ENCODE measurements around the gene COX6A1. TPM values are rescaled to one million over a fixed set of nuclear protein-coding genes. Genes with fewer than 3 reads are reported as not detected.

Gene COX6A1
- total RNA-seq, 2 donors from 2014 or later, result 887 to 1,081 TPM

DNA sequence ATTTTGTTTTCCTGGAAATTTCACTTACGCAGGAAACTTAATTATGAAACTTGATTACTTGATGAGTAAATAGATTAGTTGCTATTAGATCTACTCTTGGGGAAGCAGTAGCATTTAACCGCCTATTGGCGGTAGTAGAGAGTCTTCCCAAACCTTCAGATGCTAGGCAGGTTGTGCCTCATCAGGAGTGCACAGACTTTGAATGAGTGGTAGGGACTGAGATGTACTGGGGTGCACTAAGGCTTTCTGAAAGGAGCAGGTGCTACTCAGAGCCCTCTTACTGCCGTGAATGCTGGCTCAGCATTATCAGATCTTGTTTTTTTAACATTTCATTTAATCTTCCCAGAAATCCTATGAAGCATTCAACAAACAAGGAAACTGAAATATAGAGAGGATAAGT is 16.1 kb downstream of the COX6A1 start:
- peaks cover 8% of the 10 kb centered on the region for H3K36me3 ChIP-seq
- H3K4me1 ChIP-seq, result no peaks in the 10 kb centered on the region
- H3K9me3 ChIP-seq, result no peaks in the 10 kb centered on the region
- no peaks in the 10 kb centered on the region for H3K27me3 ChIP-seq
- intact Hi-C loops (cut with DNase I), result no loop called here
- H3K9ac ChIP-seq (ENCODE audit: low read depth in 2 of 2, low read length in 2 of 2), result no peak overlapping the region
- DNase-seq, result no peak
- peak; percentile 65 for TF ChIP-seq CTCF (IDR thresholded peaks at IDR 0.05)
- no peak overlapping the region for H3K4me3 ChIP-seq
- no peak overlapping the region for H3K27ac ChIP-seq

- intact Hi-C loops (cut with DNase I), result no loop called here
- H3K4me3 ChIP-seq, result no peak overlapping the region
- no peaks in the 10 kb centered on the region for H3K4me1 ChIP-seq
- H3K9ac ChIP-seq (ENCODE audit: low read depth in 2 of 2, low read length in 2 of 2), result no peak overlapping the region
- no peaks in the 10 kb centered on the region for H3K9me3 ChIP-seq
- no peak overlapping the region for H3K27ac ChIP-seq
- no peaks in the 10 kb centered on the region for H3K27me3 ChIP-seq
- H3K36me3 ChIP-seq, result peaks cover 19% of the 10 kb centered on the region
- TF ChIP-seq CTCF (IDR thresholded peaks at IDR 0.05), result no peak
- DNase-seq, result no peak
These were observed 17.4 kb downstream of the COX6A1 start for GRCh38 chr12:120455302-120455701.

DNA sequence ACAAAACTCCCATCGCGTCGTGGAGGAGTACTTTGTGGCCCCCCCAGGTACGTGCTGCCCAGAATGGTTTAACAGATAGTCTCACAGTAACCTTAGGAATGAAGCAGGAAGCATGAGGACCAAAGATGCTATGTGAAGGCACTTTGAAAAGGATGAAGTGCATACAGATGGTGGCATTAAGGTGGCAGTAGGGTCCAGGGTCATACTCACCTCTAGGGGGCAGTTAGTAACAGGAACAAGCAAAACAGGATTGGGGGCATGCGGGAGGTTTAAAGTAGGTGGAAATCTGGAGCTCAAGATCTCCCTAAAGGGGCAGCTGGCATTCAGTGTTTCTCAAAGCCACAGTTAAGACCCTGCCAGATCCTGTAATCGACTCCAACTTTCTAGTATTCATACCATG is 19.2 kb downstream of the COX6A1 start:
- DNase-seq, result no peak
- H3K9ac ChIP-seq (ENCODE audit: low read depth in 2 of 2, low read length in 2 of 2), result no peak overlapping the region
- no peak for TF ChIP-seq CTCF (IDR thresholded peaks at IDR 0.05)
- intact Hi-C loops (cut with DNase I), result no loop called here
- H3K4me1 ChIP-seq, result no peaks in the 10 kb centered on the region
- H3K36me3 ChIP-seq, result peaks cover 21% of the 10 kb centered on the region
- H3K4me3 ChIP-seq, result no peak overlapping the region
- no peaks in the 10 kb centered on the region for H3K9me3 ChIP-seq
- H3K27me3 ChIP-seq, result no peaks in the 10 kb centered on the region
- no peak overlapping the region for H3K27ac ChIP-seq

- no peak overlapping the region for H3K27ac ChIP-seq
- H3K4me3 ChIP-seq, result no peak overlapping the region
- H3K9ac ChIP-seq (ENCODE audit: low read depth in 2 of 2, low read length in 2 of 2), result no peak overlapping the region
- H3K36me3 ChIP-seq, result peaks cover 38% of the 10 kb centered on the region
- no peaks in the 10 kb centered on the region for H3K27me3 ChIP-seq
- intact Hi-C loops (cut with DNase I), result no loop called here
- H3K9me3 ChIP-seq, result no peaks in the 10 kb centered on the region
- no peaks in the 10 kb centered on the region for H3K4me1 ChIP-seq
- DNase-seq, result no peak
- no peak for TF ChIP-seq CTCF (IDR thresholded peaks at IDR 0.05)
These were observed 22.2 kb downstream of the COX6A1 start for GRCh38 chr12:120460157-120460556.

DNA sequence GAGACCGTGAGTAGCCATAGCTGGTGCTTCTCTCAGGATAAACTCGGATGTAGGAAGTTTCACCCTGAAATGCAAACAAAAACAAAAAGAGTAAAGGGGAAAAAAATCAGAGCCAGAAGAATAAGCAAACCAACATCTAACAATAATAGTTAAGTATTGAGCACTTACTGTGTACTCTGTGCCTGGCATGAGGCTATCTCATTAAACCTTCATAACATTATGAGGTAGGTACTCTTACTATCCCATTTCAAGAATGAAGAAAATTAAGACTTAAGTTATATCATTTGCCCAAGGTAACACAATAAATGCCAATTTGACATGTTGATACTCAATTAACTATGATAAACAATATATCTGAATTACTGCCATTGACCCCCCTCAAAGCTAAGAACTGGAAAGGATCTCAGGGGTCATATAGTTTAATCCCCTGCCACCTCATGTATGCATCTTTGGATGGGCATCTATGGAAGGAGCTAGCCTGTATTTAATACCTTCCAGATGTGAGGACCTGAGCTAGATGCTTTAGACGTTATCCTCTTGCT is 24.3 kb downstream of the COX6A1 start:
- intact Hi-C loops (cut with DNase I), result no loop called here
- H3K27me3 ChIP-seq, result no peaks in the 10 kb centered on the region
- no peak overlapping the region for H3K27ac ChIP-seq
- H3K4me3 ChIP-seq, result no peak overlapping the region
- H3K4me1 ChIP-seq, result no peaks in the 10 kb centered on the region
- H3K9ac ChIP-seq (ENCODE audit: low read depth in 2 of 2, low read length in 2 of 2), result no peak overlapping the region
- DNase-seq, result no peak
- peaks cover 41% of the 10 kb centered on the region for H3K36me3 ChIP-seq
- TF ChIP-seq CTCF (IDR thresholded peaks at IDR 0.05), result no peak
- no peaks in the 10 kb centered on the region for H3K9me3 ChIP-seq

Data from colonic mucosa (tissue), 4 donors.